GM21367 (cell line): ENCODE data around the gene CCNL2.
"Not testable (repeated sequence)": the region's sequence is repeated elsewhere in the genome, so short reads cannot be mapped to it uniquely, and the experiment has no call there.

Source experiments
- ATAC-seq: cut with Tn5 transposase; IDR thresholded peaks from one replicate; pipeline ENCODE4 v1.9.1; 2021; ENCODE audit not compliant: unreplicated experiment

Gene CCNL2

DNA sequence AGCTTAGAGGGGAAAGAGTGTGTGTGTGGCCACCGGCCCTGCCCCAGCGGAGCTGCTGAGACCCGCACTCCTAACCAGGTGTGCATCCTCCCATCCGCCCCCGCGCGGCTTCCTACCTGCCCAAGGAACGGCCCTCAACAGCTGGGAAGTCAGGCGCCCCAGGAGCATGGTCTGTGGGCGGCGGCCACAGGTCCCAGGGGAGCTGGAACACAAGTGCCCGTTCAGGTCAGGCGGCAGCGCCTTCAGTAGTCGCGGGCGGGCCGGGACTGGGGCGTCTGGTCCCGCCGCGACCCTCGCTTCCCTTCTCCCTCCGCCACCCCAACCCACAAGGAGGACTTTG lies 24.6 kb downstream of the CCNL2 start:
- ATAC-seq, result peak; percentile 1

DNA sequence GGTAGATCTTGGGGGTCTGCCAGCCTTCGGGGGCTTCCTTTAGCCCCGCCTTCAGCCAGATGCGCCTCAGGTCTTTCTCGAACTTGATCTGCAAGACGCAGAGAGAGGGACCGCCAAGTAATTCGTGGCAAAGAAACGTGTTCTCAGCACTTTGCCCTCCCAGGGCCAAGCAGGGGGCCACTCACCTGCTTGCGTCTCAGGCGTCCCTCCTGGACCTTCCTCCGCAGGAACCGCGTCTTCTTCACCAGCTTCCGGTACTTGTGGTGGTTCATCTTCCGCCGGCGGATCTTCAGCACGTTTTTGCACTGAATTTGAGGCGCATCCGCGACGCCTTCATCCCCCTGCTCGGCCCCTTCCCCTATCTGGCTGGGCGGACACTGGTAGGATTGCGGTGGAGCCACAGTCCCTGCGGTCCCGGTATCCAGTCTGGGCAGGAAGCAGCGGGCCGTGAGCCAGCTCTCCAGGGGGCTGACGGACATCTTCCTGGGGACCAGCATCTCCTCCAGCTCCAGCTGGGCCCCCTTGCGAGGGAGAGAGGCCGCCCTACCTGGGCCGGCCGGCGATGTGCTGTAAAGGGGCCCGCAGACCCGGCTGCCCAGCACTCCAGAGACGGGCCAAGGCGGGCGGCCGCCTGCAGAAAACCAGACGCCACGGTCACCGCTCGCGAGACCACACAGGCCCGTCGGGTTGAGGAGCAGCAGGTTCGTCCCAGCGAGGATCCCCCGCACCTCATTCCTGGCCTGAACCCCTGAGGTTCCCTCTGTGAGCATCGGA lies 25.1 kb downstream of the CCNL2 start:
- no peak for ATAC-seq

DNA sequence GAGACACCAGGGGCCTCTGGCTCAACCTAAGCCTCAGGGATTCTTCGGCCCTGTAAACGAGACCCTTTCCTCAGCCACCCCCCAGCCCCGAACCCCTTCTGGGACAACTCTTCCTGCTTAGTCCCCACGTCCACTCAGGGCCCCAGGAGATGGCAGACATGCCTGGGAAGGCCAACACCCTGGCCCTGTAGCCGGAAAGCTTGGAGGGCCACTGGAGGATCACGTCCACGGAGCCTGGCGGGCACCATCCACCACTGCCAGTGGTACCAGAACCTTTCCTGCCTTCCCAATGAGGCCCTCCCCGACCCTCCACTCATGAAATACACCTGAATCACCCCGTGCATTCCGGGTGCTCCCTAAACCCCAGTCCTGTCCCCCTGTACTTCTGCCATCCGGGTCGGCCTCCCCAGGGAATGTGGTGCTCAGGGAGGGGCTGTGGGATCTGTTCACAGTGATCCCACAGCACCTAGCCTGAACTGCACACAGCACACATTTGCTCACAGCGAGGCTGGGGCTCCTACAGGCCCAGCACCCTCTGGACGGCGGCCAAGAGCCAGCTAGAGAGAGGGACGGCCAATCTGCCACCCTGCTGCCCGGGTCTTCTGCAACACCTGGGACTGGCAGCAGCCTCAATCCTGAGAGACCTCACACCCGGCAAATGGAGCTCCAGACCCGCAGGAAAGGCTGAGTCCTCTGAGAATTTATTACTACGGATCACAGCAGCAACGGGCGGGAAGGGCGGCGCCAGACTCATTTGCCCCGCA lies 25.9 kb downstream of the CCNL2 start:
- no peak for ATAC-seq

DNA sequence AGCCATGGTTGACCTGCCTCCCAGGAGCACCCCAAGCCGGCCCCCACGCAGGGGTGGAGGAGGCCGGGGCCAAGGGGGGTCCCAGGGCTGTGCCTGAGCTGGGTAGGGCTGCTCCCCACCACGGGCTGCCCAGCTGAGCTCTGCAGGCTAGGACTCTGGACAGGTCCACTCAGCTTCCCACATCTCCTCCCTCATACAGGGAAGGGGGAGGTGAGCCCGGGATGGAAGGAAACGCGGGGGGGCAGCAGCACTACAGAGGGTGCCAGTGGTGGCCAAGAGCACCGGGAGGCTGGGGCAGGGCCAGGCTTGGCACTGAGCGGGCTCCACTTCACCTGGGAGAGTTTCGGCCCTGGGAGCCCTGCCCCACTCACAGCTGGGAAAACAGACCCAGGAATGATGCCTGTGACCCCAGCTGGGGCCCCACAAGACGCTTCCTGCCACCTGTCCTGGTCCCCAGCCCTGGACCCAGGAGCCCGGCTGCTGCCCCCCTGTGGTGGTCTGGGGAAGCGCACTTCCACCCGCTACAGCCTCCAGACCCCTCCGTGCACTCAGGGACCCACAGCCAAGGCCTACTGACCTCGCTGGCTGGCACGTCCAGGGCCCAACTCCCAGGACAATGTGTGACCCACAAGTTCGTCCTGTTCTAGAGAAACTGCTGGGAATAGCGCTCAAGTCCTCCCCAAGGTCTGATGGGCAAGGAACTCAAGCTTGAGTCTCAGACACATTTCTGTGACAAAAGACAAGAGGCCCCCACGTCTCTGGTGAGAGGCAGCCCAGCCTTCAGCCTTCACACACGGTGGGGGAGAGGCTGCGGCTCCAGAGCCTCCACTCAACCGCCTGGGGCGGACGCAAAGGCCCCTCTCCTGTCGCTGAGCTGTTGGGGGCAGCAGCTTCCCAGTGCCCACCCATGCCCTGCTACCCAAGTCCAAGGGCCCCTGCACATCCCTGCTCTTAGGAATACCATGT lies 27.1 kb downstream of the CCNL2 start:
- no peak for ATAC-seq

DNA sequence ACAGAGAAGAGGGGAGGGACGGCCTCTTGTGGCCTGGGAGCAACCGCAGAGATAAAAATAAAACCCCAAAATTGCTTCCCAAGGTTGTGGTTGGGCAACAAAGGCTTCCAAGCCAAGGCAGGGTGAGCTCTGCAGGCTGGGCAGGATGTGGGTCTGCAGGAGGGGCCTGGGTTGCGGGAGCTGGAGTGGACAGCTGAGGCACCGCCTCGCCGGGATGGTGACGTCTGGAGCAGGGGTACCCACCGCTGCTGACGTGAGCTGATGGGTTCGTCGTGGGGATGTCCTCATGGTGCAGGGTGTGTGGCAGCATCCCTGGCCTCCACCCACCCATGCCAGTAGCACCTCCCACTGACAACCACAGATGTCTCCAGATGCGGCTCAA lies 27.8 kb downstream of the CCNL2 start:
- ATAC-seq, result no peak

DNA sequence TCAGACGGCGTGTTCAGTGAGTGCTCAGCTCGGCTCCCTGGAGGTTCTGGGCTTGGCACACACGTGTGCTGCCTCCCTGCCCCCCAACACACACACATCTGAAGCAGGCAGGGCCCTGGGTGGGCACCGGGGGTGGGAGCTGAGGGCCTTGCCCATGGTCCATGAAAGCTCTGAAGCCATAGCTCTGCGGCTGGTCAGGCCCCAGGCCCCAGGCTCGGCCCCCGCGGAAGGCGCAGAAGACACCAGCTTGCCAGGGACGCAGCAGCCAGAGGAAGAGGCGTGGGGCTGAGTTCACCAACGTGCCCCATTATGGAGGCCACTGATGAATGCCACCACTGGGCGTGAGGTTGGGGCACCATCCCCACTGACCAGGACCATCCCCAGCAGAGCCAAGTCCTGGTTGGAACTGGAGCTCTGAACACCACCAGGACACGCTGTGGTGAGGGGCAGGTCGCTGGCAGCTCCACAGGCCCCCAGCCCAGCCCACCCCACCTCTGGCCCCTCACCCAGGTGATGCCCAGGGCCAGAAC lies 28.3 kb downstream of the CCNL2 start:
- no peak for ATAC-seq

DNA sequence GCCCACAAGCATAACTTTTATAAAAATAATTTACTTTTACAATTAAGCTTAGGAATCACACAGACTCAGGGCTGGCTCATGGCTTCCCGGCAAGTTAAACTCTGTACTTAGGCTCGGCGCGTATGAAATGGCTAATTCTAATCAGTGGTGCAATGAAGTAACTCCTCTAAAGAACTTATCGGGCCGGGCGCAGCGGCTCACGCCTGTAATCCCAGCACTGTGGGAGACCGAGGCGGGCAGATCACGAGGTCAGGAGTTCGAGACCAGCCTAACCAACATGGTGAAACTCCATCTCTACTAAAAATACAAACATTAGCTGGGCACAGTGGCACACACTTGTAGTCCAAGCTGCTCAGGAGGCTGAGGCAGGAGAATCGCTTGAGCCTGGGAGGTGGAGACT lies 29.0 kb downstream of the CCNL2 start:
- not testable (repeated sequence) for ATAC-seq

DNA sequence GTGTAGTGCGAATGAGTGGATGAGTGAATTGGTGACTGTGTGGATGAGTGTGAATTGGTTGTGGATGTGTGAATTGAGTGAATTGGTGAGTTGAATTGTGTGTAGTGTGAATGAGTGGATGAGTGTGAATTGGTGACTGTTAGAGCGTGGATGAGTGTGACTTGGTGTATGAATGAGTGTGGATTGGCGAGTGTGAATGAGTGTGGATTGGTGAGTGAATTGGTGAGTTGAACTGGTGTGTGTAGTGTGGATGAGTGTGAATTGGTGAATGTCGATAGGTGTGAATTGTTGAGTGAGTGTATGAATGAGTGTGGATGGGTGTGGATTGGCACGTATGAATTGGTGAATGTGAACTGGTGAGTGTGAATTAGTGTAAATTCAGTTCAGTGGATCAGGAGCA lies 31.8 kb downstream of the CCNL2 start:
- ATAC-seq, result no peak

DNA sequence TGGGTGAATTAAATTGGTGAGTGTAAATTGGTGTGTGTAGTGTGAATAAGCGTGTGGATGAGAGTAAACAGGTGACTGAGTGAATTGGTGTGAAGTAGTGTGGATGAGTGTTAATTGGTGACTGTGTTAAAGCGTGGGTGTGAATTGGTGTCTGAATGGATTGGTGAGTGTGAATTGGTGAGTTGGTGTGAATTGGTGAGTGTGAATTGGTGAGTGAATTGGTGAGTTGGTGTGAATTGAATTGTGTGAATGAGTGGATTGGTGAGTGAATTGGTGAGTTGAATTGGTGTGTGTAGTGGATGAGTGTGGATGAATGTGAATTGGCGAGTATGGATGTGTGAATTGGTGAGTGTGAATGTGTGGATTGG lies 32.5 kb downstream of the CCNL2 start:
- ATAC-seq, result no peak

DNA sequence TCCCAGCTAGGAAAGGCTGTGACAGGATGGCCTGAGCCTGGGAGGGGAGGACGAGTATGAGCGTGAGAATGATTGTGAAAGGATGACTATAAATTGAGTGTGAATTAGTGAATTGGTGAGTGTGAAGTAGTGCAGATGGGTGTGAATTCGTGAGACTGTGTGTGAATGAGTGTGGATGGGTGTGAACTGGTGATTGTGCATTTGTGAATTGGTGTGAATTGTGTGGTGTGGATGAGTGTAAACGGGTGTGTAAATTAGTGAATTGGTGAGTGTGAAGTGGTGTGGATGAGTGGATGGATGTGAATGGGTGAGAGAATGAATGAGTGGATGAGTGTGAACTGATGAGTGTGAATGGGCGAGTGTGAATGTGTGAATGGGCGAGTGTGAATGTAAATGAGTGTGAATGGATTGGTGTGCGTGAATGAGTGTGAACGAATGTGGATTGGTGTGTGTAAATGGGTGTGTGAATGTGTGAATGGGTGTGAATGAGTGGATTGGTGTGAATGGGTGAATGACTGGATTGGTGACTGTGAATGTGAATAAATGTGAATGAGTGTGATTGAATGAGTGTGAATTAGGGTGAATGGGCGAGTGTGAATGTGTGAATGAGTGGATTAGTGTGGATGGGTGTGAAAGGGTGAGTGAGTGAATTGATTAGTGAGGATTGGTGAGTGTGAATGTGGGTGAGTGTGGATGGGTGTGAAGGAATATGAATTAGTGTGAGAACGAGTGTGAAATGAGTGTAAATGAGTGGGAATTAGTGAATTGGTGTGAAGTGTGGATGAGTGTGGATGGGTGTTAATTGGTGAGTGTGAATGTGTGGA lies 33.0 kb downstream of the CCNL2 start:
- ATAC-seq, result no peak

DNA sequence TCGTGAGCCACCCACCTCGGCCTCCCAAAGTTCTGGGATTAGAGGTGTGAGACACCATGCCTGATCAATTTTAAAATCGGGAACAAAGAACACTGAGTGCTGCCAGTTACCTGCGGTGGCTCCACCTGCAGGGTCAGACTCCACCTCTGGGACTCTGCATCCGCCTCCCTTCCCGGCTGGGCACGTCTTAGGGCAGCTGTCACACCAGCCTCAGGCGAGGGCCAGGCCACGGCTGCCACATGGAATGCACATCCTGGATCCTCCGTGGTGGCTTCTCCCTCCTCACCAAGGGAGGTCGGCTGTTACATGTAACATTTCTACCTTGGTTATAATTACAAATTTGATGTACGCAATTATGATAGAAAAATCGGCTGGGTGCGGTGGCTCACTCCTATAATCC lies 34.9 kb downstream of the CCNL2 start:
- ATAC-seq, result no peak

DNA sequence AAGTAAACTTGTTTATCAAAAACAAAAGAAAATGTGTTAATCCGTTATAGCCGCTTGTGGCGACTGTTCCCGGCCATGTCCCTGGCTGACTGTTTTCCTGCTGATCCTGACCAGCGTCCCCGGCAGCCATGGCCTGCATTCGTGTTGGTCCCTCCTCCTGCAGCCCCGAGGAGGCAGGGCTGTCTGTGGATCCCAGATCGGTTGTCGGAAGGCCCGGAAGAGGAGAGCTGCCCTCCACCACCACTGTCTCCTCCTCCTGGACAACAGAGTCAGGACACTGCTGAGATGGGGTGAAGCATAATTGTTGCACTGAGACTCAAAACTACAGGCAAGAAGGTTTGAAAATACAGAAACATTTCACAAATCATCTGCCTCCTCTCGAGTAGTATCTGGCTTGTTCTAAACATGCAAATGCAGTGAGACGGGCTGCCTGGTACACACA lies 37.1 kb downstream of the CCNL2 start:
- no peak for ATAC-seq

DNA sequence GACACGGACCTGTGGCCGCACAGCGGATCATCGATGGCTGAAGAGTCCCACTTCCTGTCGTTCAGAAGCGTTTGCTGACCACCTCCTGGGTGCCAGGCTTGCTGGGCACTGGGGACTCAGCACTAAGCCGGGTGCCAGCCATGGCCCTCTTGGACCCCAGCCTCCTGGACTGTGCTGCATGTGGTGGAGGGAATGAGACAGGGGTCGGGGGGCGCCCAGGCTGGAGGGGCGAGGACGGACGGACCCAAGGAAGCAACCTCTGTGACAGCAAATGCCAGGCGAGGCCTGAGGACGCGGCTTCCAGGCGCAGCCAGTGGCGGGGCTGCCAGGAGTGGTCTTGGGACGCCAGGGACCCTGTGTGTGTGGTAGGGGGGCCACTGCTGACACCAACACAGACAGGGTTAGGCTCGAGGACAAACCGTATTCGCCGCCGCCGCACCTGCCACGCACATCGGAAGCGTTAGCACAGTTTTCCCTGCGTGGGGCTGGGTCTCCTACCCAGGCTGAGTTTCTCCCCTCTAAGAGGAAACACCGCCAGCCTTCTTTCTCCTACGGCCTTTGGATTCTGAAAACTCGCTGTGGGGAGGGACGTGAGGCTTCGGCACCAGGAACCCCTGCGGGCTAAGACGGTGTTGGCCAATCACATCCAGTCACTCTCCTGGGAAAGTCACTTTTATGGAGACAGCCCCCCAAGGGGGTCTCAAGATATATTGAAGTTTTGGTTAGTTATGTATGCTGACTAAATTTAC lies 37.7 kb downstream of the CCNL2 start:
- ATAC-seq, result no peak

DNA sequence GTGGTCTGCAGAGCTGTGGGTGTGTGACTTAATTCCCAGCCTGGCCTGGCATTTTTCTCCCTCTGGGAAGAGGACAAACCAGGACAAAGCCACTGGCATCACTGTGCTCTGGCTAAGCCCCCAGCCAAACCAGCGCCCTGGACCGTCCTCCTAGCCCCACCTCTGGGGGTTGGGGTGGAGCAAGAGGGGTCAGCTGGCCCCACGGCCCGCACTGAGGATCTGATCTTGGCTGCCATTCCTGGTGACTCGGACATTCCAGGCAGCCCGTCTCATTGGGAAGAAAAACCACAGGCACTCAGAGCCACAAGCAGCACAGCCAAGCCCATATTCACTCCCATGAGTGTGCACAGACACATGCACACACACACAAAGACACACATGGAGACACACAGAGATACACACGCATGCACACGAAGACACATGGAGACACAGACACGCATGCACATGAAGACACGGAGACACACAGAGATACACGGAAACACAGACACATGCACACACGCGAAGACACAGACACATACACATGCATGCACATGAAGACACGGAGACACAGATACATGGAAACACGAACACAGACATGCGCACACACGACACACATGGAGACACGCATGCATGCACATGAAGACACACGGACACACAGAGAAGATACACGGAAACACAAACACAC lies 38.5 kb downstream of the CCNL2 start:
- no peak for ATAC-seq

DNA sequence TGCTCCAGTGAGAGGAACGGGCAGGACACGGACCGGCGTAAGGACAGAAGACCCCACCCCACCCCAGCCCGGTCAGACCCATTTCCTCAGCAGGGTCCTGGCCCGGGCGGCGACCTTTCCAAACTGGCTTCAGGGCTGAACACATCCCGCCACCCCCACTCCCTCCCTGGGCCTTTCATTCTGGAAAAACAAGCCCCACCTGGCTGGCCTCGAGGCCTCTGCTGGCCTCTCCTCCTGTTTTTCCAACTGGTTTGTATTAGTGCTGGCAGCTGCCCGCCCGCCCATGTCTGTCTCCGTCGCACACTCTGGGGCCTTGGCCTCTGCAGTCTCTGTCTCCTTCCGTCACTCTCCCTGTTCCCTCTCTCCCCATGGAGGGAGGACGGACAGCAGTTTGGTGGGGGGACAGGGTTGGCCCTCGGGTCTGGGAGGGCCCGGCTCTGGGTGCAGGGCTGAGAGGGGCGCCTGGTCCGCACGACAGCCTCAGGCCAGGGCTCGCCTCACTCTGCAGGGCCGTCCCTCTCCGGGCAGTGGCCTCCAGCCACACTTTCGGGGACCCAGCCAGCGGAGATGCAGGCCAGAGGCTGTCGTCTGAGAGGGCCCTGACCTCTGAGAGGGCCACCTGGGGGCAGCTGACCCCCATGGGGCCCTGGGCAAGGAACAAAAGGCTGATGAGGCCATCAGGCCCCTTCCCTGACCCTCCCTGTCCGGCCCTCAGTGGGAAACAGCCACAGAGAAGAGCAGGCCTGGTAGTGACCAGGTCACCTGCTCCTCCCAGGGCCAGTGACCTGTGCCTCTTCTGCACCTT lies 39.3 kb downstream of the CCNL2 start:
- ATAC-seq, result no peak

DNA sequence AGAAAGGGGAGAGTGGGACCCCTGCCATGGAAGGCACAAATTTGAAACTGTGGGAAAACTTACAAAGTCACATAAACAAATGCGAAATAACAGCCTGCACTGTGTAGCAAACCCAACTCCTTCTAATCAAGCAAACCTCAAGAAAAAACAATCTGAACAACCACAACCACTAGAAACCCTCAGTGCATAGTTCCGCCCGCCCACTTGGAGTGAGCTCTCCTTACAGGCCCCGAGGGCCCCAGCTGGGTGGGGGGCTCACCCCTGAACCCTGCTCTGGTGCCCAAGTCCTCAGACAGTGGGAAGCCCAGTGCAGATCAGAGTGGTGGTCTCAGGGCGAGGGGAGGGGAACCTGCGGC lies 39.8 kb downstream of the CCNL2 start:
- ATAC-seq, result no peak

DNA sequence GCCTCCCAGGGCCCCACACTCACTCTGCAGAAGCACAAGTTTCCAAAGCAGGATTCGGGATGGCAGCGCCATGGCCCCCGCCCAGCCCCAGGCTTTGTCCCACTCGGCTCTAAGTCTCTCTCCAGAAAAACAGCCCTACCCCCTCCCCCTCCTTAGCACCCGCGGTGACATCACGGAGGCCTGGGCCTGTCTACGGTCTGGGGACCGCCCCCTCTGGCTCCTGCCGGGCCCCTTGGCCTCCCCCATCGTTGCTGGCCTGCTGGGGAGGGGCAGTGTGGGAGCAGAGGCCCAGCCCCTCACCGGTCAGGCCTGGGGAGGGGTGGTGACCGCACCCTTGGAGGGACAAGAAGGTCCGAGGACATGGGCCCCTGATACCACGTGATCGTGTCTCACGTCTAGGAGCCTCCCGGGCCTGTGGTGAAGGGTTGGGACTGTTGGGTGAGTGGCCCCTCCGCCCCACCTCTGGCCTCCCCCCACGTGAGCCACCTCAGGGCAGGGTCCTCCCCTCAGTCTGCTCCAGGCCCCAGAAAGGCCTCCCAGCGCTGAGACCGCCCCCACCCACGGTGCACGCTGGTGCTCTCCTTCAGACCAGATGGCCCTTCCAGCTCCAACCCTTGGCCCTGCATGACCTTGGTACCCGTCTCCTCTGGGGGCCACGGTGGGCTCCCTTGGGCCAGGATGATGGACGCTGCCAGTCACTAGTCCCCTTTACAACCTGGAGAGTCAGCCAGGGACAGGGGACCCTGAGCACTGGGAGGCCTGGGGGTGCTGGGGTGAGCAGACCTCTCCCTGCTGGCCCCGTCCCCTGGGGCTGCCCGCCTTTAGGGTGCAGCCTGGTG lies 40.5 kb downstream of the CCNL2 start, which contains the start of gene MXRA8:
Gene MXRA8 (minus strand): TSS at position 123 of the 839 bp plus-strand sequence. CDS start 51 bp downstream, at position 72.
- no peak for ATAC-seq
